Measurements from ENCODE around the gene CAMSAP2.

CAMSAP2 gene

GRCh38 chr1:200831091-200831490 lies 92.4 kb downstream of the CAMSAP2 start:
- no peak for TF ChIP-seq CTCF (IDR thresholded peaks at IDR 0.05; ENCODE audit: poor library complexity, severe bottlenecking)

GRCh38 chr1:200834383-200834782 lies 95.7 kb downstream of the CAMSAP2 start:
- Histone ChIP-seq H3K4me1 (ENCODE audit: insufficient read depth, poor library complexity, severe bottlenecking) (no peaks in the 10 kb centered on the region), H3K4me3 (ENCODE audit: severe bottlenecking) (no peak overlapping the region), H3K36me3 (ENCODE audit: low read depth) (peaks cover 75% of the 10 kb centered on the region), H3K27ac (ENCODE audit: poor library complexity, severe bottlenecking) (no peak overlapping the region), H3K9me3 (ENCODE audit: severe bottlenecking) (peaks cover 2% of the 10 kb centered on the region), H3K27me3 (ENCODE audit: insufficient read depth, poor library complexity, severe bottlenecking) (no peaks in the 10 kb centered on the region)
- DNase-seq (ENCODE audit: low spot score) (no peak), ATAC-seq (ENCODE audit: low read depth) (no peak)
- no peak for TF ChIP-seq CTCF (IDR thresholded peaks at IDR 0.05; ENCODE audit: poor library complexity, severe bottlenecking)

More at GRCh38 chr1:200831091-200831490, 92.4 kb downstream of the CAMSAP2 start:
- H3K27ac ChIP-seq (ENCODE audit: poor library complexity, severe bottlenecking) = no peak overlapping the region
- DNase-seq (ENCODE audit: low spot score) (no peak), ATAC-seq (ENCODE audit: low read depth) (no peak)
- H3K9me3 ChIP-seq (ENCODE audit: severe bottlenecking) = no peaks in the 10 kb centered on the region
- H3K4me1 ChIP-seq (ENCODE audit: insufficient read depth, poor library complexity, severe bottlenecking) = no peaks in the 10 kb centered on the region
- H3K4me3 ChIP-seq (ENCODE audit: severe bottlenecking) = no peak overlapping the region
- H3K36me3 ChIP-seq (ENCODE audit: low read depth) = peaks cover 75% of the 10 kb centered on the region
- H3K27me3 ChIP-seq (ENCODE audit: insufficient read depth, poor library complexity, severe bottlenecking) = no peaks in the 10 kb centered on the region

- no peak for TF ChIP-seq CTCF (IDR thresholded peaks at IDR 0.05; ENCODE audit: poor library complexity, severe bottlenecking)
- Histone ChIP-seq H3K9me3 (ENCODE audit: severe bottlenecking) (peaks cover 2% of the 10 kb centered on the region), H3K4me3 (ENCODE audit: severe bottlenecking) (no peak overlapping the region), H3K4me1 (ENCODE audit: insufficient read depth, poor library complexity, severe bottlenecking) (peaks cover 2% of the 10 kb centered on the region), H3K27ac (ENCODE audit: poor library complexity, severe bottlenecking) (no peak overlapping the region), H3K36me3 (ENCODE audit: low read depth) (peaks cover 79% of the 10 kb centered on the region), H3K27me3 (ENCODE audit: insufficient read depth, poor library complexity, severe bottlenecking) (no peaks in the 10 kb centered on the region)
- no peak for DNase-seq (ENCODE audit: low spot score)
- ATAC-seq (ENCODE audit: low read depth) = no peak
Measured at GRCh38 chr1:200836213-200836612, 97.5 kb downstream of the CAMSAP2 start.

- peaks cover 81% of the 10 kb centered on the region for H3K36me3 ChIP-seq (ENCODE audit: low read depth)
- peaks cover 2% of the 10 kb centered on the region for H3K9me3 ChIP-seq (ENCODE audit: severe bottlenecking)
- no peak overlapping the region for H3K4me3 ChIP-seq (ENCODE audit: severe bottlenecking)
- DNase-seq (ENCODE audit: low spot score) = no peak
- H3K27ac ChIP-seq (ENCODE audit: poor library complexity, severe bottlenecking) = peak overlapping the region; percentile 7
- H3K4me1 ChIP-seq (ENCODE audit: insufficient read depth, poor library complexity, severe bottlenecking) = peaks cover 11% of the 10 kb centered on the region
- TF ChIP-seq CTCF (IDR thresholded peaks at IDR 0.05; ENCODE audit: poor library complexity, severe bottlenecking) = peak; percentile 79
- no peaks in the 10 kb centered on the region for H3K27me3 ChIP-seq (ENCODE audit: insufficient read depth, poor library complexity, severe bottlenecking)
- no peak for ATAC-seq (ENCODE audit: low read depth)
Measured at GRCh38 chr1:200837931-200838571, 99.4 kb downstream of the CAMSAP2 start.

Data from RWPE2 (cell line).